ENCODE data around the gene RAB36.

DNA sequence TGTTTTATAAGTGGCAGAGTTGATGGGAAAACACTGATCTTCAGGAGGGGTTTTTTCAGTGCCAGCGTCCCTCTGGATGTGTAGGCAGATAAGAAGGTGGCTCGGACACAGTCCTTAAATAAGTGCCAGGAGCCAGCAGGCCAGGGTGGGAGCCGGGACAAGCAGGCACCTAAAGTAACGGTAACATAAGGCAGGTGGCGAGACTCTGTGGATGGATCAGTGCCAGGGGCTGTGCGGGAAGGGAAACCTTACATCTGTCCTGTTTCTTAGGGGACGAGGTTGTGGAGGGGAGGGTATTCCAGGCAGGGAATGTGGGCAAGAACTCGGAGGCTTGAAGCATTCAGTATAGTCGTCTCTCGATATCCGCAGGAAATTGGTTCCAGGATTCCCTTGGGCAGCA, 50.9 kb downstream of the RAB36 start:
- TF ChIP-seq RNF2 (IDR thresholded peaks at IDR 0.05) (no peak), NBN (IDR thresholded peaks at IDR 0.05; ENCODE audit: low read depth) (no peak), CTCF (IDR thresholded peaks at IDR 0.05 in 2 of 3, conservative IDR thresholded peaks at IDR 0.05 in 1 of 3; ENCODE audit: insufficient read depth in 2 of 3, low read depth in 1 of 3, low read length in 3 of 3) (no peak), ZNF140 (CRISPR knock-in tag; IDR thresholded peaks at IDR 0.05) (no peak), PREB (CRISPR knock-in tag; IDR thresholded peaks at IDR 0.05) (no peak), ZBTB33 (CRISPR knock-in tag; IDR thresholded peaks at IDR 0.05) (no peak), POLR2A (conservative IDR thresholded peaks at IDR 0.05) (no peak), SREBF2 (CRISPR knock-in tag; IDR thresholded peaks at IDR 0.05) (no peak), ZNF384 (IDR thresholded peaks at IDR 0.05; ENCODE audit: low read depth, low read length) (no peak), ZNF184 (CRISPR knock-in tag; IDR thresholded peaks at IDR 0.05) (no peak), ZNF780A (CRISPR knock-in tag; IDR thresholded peaks at IDR 0.05) (no peak), CREB1 (IDR thresholded peaks at IDR 0.05) (no peak), CREB1 (CRISPR knock-in tag; IDR thresholded peaks at IDR 0.05) (no peak), EP300 (IDR thresholded peaks at IDR 0.05; ENCODE audit: low read length) (no peak), CHD4 (IDR thresholded peaks at IDR 0.05; ENCODE audit: insufficient read depth, insufficient replicate concordance, low read depth, low read length, poor library complexity, severe bottlenecking) (no peak)

Data from K562 (cell line).